NCI-H524 treated with DMSO at 0.1 percent for 48 hours (cell line): Measurements from ENCODE around the gene TBC1D25.
A peak's percentile ranks its signal among the peaks of the same experiment; 100 is the strongest.

Source experiments
- DNase-seq: peaks from one replicate; lab custom pipeline; 2025; lab: John Stamatoyannopoulos, UW

TBC1D25 gene

DNA sequence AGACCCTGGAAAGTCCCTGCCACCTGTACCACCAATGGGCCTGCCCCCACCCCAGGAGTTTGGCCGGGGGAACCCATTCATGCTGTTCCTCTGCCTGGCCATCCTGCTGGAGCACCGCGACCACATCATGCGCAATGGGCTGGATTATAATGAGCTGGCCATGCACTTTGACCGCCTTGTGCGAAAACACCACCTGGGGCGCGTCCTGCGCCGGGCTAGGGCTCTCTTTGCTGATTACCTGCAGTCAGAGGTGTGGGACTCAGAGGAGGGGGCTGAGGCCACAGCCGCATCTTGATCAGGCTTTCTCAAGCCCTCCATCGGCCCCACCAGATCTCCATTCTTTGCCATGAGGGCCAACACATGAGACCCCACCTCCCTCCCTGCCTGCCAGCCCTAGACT, 21.2 kb downstream of the TBC1D25 start:
- no peak for DNase-seq

DNA sequence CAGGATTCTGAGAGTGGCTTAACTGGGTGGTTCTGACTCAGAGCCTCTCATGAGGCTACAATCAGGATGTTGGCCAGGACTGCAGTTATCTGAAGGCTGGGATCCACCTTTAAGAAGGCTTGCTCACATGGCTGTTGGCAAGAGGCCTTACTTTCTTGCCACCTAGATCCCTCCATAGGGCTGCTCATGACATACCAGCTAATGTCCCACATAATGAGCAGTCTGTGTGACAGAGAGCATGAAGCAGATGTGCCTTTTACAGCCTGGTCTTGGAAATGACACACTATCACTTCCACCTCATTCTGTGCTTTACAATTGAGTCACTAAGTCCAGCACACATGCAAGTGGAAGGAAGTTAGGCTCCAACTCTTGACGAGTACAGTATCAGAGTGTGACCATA, 30.4 kb downstream of the TBC1D25 start:
- no peak for DNase-seq

- DNase-seq: no peak
These were observed 34.3 kb downstream of the TBC1D25 start for GRCh38 chrX:48573690-48574269.

GRCh38 chrX:48574270-48575266, 35.1 kb downstream of the TBC1D25 start, which contains the start of gene RBM3:
TSS of gene RBM3 (plus strand) at chrX:48574484. CDS start at chrX:48575181, 697 bp downstream.
- DNase-seq: peak; percentile 73

- DNase-seq: no peak
These were observed 36.1 kb downstream of the TBC1D25 start for GRCh38 chrX:48575642-48576041.

DNA sequence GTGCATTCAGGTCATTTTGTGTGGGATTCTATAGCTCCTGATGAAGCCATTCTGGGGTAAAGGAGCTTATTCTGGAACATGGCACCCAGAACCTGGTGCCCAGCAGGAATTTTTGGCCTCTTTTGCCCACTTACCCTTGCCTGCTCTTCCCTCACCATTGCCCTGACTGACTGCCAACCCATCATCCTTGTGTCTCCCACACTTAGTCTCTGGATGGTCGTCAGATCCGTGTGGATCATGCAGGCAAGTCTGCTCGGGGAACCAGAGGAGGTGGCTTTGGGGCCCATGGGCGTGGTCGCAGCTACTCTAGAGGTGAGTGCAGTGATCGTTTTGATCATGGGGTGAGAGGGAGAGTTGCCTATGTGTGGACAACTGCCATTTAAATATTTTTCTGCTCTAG, 36.6 kb downstream of the TBC1D25 start:
- no peak for DNase-seq

- no peak for DNase-seq
These were observed 39.2 kb downstream of the TBC1D25 start for GRCh38 chrX:48578661-48579128.

- DNase-seq: no peak
These were observed 39.7 kb downstream of the TBC1D25 start for GRCh38 chrX:48579259-48579658.

GRCh38 chrX:48580662-48581061, 41.1 kb downstream of the TBC1D25 start:
- no peak for DNase-seq

GRCh38 chrX:48584698-48585097, 45.2 kb downstream of the TBC1D25 start:
- DNase-seq: no peak

DNA sequence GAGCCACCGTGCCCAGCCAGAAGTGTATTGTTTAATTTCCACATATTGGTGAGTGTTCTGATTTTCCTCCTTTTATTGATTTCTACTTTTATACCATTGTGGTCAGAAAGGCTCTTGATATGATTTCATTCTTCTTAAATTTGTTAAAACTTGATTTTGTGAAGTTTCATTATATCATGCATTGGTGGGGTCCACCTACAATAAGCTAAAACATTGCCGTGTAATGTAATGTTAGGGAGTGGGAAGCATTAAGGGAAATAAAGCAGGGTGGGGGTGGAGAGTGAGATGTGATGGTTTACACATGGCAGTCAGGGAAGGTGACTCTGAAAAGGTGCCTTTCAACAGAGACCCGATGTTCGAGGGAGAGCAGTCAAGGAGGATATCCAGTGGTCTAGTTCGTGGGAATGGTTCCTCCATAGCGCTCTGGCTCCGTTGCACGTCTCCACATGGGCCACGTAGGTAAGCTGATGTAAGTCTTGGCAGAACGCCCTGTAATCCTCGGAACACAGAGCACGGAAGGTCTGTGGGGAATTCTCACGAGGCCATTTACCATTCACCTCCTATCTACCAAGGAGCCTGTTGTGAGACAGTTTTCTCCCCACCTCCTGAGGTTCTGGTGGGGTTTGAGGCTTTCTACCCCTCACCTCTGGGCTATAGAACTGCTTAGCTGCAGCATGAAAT, 50.1 kb downstream of the TBC1D25 start:
- peak; percentile 33 for DNase-seq

DNA sequence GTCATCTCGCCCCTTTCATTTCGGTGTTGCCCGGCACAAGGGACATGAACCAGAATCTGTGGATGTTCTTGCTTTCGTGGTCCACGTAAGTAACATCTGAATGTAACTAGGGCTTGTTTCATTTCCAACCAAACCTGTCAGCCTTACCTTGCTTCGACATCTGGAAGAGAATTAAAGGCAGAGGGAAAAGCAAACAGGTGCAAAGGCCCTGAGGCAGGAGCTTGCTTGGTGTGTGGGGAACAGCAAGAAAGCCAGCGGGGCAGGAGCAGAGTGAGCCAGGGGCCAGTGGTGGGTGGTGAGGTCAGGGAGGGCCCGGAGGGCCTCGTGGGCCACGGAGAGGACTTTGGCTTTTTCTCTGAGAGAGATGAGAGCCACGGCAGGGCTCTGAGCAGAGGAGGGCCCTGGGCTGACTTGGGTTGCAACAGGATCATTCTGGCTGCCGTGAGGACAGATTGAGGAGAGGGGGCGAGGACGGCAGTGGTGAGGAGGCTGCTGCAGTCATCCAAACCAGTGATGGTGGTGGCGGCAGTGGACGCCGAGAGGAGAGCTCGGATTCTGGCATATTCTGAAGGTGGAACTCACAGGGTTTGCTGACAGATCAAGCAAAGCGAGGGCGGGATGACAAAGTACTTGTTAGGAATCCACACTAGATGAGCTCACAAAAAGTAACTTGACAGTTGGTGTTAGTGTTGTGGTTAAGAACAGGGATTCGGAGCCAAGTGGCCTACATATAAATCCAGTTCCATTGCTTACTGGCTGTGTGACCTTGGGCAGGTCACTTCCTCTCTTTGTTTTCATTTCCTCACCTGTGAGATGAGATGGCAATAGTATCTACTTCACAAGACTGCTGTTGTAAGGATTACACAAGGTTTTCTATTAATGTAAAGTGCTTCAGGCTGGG, 50.9 kb downstream of the TBC1D25 start:
- DNase-seq: no peak

- no peak for DNase-seq
These were observed 51.8 kb downstream of the TBC1D25 start for GRCh38 chrX:48591255-48591791.

- no peak for DNase-seq
These were observed 53.5 kb downstream of the TBC1D25 start for GRCh38 chrX:48592971-48593370.

GRCh38 chrX:48595929-48596328, 56.4 kb downstream of the TBC1D25 start:
- no peak for DNase-seq

GRCh38 chrX:48597353-48598264, 58.1 kb downstream of the TBC1D25 start, which contains the start of gene WDR13:
TSS of gene WDR13 (plus strand) at chrX:48597492. CDS start at chrX:48597997, 505 bp downstream.
- peak; percentile 76 for DNase-seq

GRCh38 chrX:48598614-48599013, 59.1 kb downstream of the TBC1D25 start:
- DNase-seq: no peak

GRCh38 chrX:48599341-48599740, 59.8 kb downstream of the TBC1D25 start:
- DNase-seq: no peak

- no peak for DNase-seq
These were observed 60.7 kb downstream of the TBC1D25 start for GRCh38 chrX:48600226-48600625.
